Stimulated activated CD4-positive, alpha-beta T cell treated with anti-CD3 and anti-CD28 coated beads, TNF-alpha, amount 100 ng/mL, for 48 hours (primary cell): Measurements from ENCODE around the gene KLC1.

Source experiments
- DNase-seq, 3 donors: peaks; one replicate each; pipeline ENCODE4 v3.0.0-alpha.2; 2020; ENCODE audit warnings: low read depth in 3 of 3

Gene KLC1

GRCh38 chr14:103705118-103705503 lies 76.1 kb downstream of the KLC1 start:
- DNase-seq = no peak

GRCh38 chr14:103705504-103706284 lies 76.7 kb downstream of the KLC1 start:
- no peak for DNase-seq

GRCh38 chr14:103706551-103707328 lies 77.7 kb downstream of the KLC1 start:
- DNase-seq = no peak

GRCh38 chr14:103707329-103708263 lies 78.6 kb downstream of the KLC1 start:
- DNase-seq = no peak

GRCh38 chr14:103708750-103709187 lies 79.8 kb downstream of the KLC1 start:
- DNase-seq = no peak

GRCh38 chr14:103709814-103710213 lies 80.8 kb downstream of the KLC1 start:
- DNase-seq = no peak

GRCh38 chr14:103710771-103711377 lies 81.9 kb downstream of the KLC1 start:
- DNase-seq = no peak

GRCh38 chr14:103711516-103712431 lies 82.8 kb downstream of the KLC1 start:
- DNase-seq = no peak

GRCh38 chr14:103712633-103713247 lies 83.7 kb downstream of the KLC1 start:
- no peak for DNase-seq

- no peak for DNase-seq
Measured at GRCh38 chr14:103713304-103714062, 84.5 kb downstream of the KLC1 start.

- no peak for DNase-seq
Measured at GRCh38 chr14:103714063-103714724, 85.2 kb downstream of the KLC1 start.

GRCh38 chr14:103715052-103716000 lies 86.3 kb downstream of the KLC1 start, which contains the start of the genes XRCC3 and ZFYVE21:
TSS of gene XRCC3 (minus strand) at chr14:103715451. CDS start at chr14:103711087, 4,364 bp downstream.
TSS of gene ZFYVE21 (plus strand) at chr14:103715810. CDS start at chr14:103715842, 32 bp downstream.
- DNase-seq = peak; percentile 98 to 100 (median 99)

- no peak for DNase-seq
Measured at GRCh38 chr14:103716091-103716801, 87.2 kb downstream of the KLC1 start.

GRCh38 chr14:103716899-103717411 lies 87.9 kb downstream of the KLC1 start:
- DNase-seq = no peak

- DNase-seq = no peak
Measured at GRCh38 chr14:103718572-103718971, 89.6 kb downstream of the KLC1 start.

- no peak for DNase-seq
Measured at GRCh38 chr14:103719751-103720150, 90.7 kb downstream of the KLC1 start.
